ENCODE results near the gene SCRN2. TPM values are rescaled to one million over a fixed set of nuclear protein-coding genes. Genes with fewer than 3 reads are reported as not detected.

The SCRN2 gene
- total RNA-seq, 2 experiments from 2014 or later, result 21.0 to 23.8 TPM

GRCh38 chr17:47884427-47884740 lies 43.3 kb upstream of the SCRN2 start:
- intact Hi-C loops (cut with micrococcal nuclease), result no loop called here
- Mint-ChIP-seq H3K36me3 (ENCODE audit: low read depth) (no peaks in the 10 kb centered on the region), H3K27me3 (no peaks in the 10 kb centered on the region), H3K4me3 (no peak overlapping the region), H3K4me1 (ENCODE audit: low read depth) (peaks cover 20% of the 10 kb centered on the region), H3K9me3 (no peaks in the 10 kb centered on the region), H3K27ac (no peak overlapping the region)
- TF ChIP-seq CTCF (IDR thresholded peaks at IDR 0.05), result no peak
- ATAC-seq (no peak), DNase-seq (no peak)
- ChIA-PET CTCF (interaction anchor here (0.9 to 18.8 kb wide), 4 partner anchors 13 to 64 kb away, joined by 4 to 586 read pairs (median 4); partner anchors contain the start of genes SCRN2 and SP6), POLR2A (interaction anchor here (0.6 to 1.5 kb wide), 7 partner anchors 12 to 204 kb away, joined by 3 to 5 read pairs (median 3); no protein-coding TSS in a partner anchor)

DNA sequence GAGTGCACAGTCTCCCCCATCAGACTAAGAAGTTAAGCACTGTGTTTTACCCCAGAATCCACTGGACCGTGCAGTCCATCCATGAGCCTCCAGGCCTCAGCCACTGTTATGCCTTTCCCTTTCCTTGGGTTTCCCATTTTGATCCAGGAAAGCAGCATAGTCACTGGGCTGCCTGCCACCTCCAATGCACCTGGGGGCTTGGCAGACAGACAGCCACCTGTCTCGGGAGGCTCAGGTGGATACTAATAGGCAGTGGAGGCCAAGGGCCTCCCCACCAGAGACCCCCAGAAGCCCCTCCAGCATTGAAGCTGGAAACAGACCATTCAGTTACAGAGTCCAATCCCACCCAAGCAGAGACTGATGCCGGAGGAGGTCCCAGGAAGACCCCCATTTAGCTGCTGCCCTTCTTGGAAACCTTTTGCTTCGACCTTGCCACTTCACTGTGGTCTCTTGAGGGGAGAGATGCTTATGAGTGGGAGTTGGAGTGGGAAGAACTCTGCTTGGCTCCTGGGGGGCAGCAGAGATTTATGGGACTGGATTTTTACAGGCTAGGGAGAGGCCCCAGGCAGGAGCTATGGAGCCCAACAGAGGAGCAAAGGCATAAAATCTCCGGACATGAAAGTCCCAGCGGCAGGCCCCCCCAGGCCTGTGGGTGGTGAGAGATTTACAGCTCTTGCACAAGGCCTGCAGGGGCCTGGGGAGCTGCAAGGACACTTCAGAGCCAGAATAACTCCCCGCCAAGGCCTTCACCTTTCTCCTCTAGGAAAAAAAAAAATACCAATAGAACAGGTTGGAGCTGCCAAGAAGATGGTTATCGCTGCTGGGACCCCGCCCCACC lies 42.7 kb upstream of the SCRN2 start:
- Mint-ChIP-seq H3K36me3 (ENCODE audit: low read depth) (no peaks in the 10 kb centered on the region), H3K4me3 (no peak overlapping the region), H3K27me3 (peaks cover 4% of the 10 kb centered on the region), H3K4me1 (ENCODE audit: low read depth) (peaks cover 24% of the 10 kb centered on the region), H3K27ac (no peak overlapping the region), H3K9me3 (no peaks in the 10 kb centered on the region)
- ATAC-seq (no peak), DNase-seq (no peak)
- POLR2A ChIA-PET, result interaction anchor here (1.1 to 1.5 kb wide), 4 partner anchors 12 to 45 kb away, joined by 3 to 5 read pairs (median 4); no protein-coding TSS in a partner anchor
- intact Hi-C loops (cut with micrococcal nuclease), result no loop called here
- CTCF ChIA-PET, result interaction anchor here (1.4 to 18.8 kb wide), 3 partner anchors 11 to 65 kb away, joined by 3 to 586 read pairs (median 4); partner anchors contain the start of genes SCRN2 and SP6
- no peak for TF ChIP-seq CTCF (IDR thresholded peaks at IDR 0.05)

GRCh38 chr17:47882695-47883588 lies 41.9 kb upstream of the SCRN2 start:
- Mint-ChIP-seq H3K9me3 (no peaks in the 10 kb centered on the region), H3K27ac (no peak overlapping the region), H3K4me3 (no peak overlapping the region), H3K36me3 (ENCODE audit: low read depth) (no peaks in the 10 kb centered on the region), H3K4me1 (ENCODE audit: low read depth) (peaks cover 25% of the 10 kb centered on the region), H3K27me3 (peaks cover 7% of the 10 kb centered on the region)
- POLR2A ChIA-PET, result interaction anchor here (0.5 to 2.0 kb wide), 4 partner anchors 11 to 42 kb away, joined by 3 to 7 read pairs (median 3); partner anchors contain the start of gene SCRN2
- CTCF ChIA-PET, result interaction anchor here (1.5 to 18.8 kb wide), 2 partner anchors 10 to 39 kb away, joined by 3 to 586 read pairs; partner anchors contain the start of genes SCRN2 and SP6
- DNase-seq (no peak), ATAC-seq (no peak)
- intact Hi-C loops (cut with micrococcal nuclease), result no loop called here
- TF ChIP-seq CTCF (IDR thresholded peaks at IDR 0.05), result no peak

- DNase-seq (no peak), ATAC-seq (no peak)
- ChIA-PET POLR2A (interaction anchor here (0.6 to 2.0 kb wide), 3 partner anchors 10 to 41 kb away, joined by 3 to 7 read pairs (median 3); partner anchors contain the start of gene SCRN2), CTCF (interaction anchor here (1.5 to 18.8 kb wide), 2 partner anchors 8 to 39 kb away, joined by 4 to 586 read pairs; partner anchors contain the start of genes SCRN2 and SP6)
- peaks cover 7% of the 10 kb centered on the region for H3K27me3 Mint-ChIP-seq
- intact Hi-C loops (cut with micrococcal nuclease), result no loop called here
- H3K4me1 Mint-ChIP-seq (ENCODE audit: low read depth), result peaks cover 25% of the 10 kb centered on the region
- no peak overlapping the region for H3K4me3 Mint-ChIP-seq
- no peak overlapping the region for H3K27ac Mint-ChIP-seq
- no peaks in the 10 kb centered on the region for H3K36me3 Mint-ChIP-seq (ENCODE audit: low read depth)
- no peaks in the 10 kb centered on the region for H3K9me3 Mint-ChIP-seq
- TF ChIP-seq CTCF (IDR thresholded peaks at IDR 0.05), result no peak
Measured at GRCh38 chr17:47882247-47882646, 41.2 kb upstream of the SCRN2 start.

All from activated CD8-positive, alpha-beta T cell treated with anti-CD3 and anti-CD28 coated beads for 36 hours (primary cell).